Thyroid gland (tissue), 4 donors: ENCODE data around the gene SCRN2.

Experiments
- POLR2A ChIP-seq, 2 donors: fragments of 450-650 bp; IDR thresholded peaks; one replicate each; pipeline ENCODE4 v1.6.1; 2017; ENCODE audit warnings: antibody characterized with exemption in 2 of 2, mild to moderate bottlenecking in 2 of 2, moderate library complexity in 1 of 2
- TF ChIP-seq, protein P1 (sequence below), 6 experiments: fragments of 200-600 bp in 3 of 6; fragments of 450-650 bp in 3 of 6; sonication (generic) in 3 of 6; IDR thresholded peaks; one replicate each; pipeline ENCODE4 v1.5.1; 2016 to 2019; ENCODE audit warnings: antibody characterized with exemption in 6 of 6, mild to moderate bottlenecking in 2 of 6, inconsistent platforms in 1 of 6, moderate library complexity in 1 of 6

DNA sequence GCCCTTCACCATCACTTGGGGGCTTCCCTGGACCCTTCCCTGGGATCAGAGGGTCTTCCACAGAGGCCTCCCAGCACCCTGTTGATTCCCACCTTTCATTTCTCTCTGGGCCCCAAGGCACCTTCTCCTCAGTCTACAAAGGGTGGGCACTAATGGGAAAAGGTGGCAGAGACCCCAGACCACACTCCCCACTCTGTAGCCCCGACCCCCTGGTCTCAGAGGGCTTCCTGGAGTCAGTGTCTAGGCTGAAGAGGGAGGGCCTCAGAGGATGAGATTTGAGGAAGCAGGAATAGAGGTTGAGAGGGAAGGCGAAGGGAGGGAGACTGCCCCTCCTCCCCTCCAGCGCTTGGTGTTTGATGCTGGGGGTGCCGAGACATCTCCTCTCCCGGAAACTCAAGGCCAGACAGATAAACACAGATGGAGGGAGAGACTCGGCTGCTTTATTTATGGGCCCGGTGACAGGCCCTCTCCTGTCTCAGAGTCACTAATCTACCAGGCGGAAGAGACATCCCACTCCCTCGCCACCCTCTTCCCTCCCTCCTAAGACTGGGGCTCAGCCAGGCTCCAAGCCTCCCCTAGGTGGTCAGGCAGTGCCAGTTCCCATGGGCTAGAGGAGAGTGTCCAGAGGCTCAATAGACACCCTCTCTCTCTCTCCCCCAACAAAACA lies 36.4 kb upstream of the SCRN2 start:
- TF ChIP-seq, protein P1, sequence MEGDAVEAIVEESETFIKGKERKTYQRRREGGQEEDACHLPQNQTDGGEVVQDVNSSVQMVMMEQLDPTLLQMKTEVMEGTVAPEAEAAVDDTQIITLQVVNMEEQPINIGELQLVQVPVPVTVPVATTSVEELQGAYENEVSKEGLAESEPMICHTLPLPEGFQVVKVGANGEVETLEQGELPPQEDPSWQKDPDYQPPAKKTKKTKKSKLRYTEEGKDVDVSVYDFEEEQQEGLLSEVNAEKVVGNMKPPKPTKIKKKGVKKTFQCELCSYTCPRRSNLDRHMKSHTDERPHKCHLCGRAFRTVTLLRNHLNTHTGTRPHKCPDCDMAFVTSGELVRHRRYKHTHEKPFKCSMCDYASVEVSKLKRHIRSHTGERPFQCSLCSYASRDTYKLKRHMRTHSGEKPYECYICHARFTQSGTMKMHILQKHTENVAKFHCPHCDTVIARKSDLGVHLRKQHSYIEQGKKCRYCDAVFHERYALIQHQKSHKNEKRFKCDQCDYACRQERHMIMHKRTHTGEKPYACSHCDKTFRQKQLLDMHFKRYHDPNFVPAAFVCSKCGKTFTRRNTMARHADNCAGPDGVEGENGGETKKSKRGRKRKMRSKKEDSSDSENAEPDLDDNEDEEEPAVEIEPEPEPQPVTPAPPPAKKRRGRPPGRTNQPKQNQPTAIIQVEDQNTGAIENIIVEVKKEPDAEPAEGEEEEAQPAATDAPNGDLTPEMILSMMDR (IDR thresholded peaks at IDR 0.05): no peak
- no peak for TF ChIP-seq POLR2A (IDR thresholded peaks at IDR 0.05)
